Suprapubic skin (tissue), 4 donors: ENCODE measurements around the gene LETM1.

ENCODE experiments used
- EP300 ChIP-seq: sonication (generic); formaldehyde crosslinking; IDR thresholded peaks from one replicate; pipeline ENCODE4 v1.6.1; 2017; ENCODE audit warnings: antibody characterized with exemption
- POLR2A ChIP-seq, 2 donors: fragments of 450-650 bp; IDR thresholded peaks; one replicate each; pipeline ENCODE4 v1.6.1; 2017; ENCODE audit warnings: antibody characterized with exemption in 2 of 2, mild to moderate bottlenecking in 2 of 2, moderate library complexity in 2 of 2
- POLR2AphosphoS5 ChIP-seq, 3 donors: sonication (generic); formaldehyde crosslinking; IDR thresholded peaks; one replicate each; pipeline ENCODE4 v1.6.1; 2017; ENCODE audit warnings: antibody characterized with exemption in 3 of 3
- TF ChIP-seq, protein P1 (sequence below), 2 donors: fragments of 200-600 bp in 1 of 2; fragments of 450-650 bp in 1 of 2; sonication (generic) in 1 of 2; IDR thresholded peaks; one replicate each; pipeline ENCODE4 v1.5.1; 2016 to 2019; ENCODE audit warnings: antibody characterized with exemption in 2 of 2, mild to moderate bottlenecking in 1 of 2, moderate library complexity in 1 of 2

DNA sequence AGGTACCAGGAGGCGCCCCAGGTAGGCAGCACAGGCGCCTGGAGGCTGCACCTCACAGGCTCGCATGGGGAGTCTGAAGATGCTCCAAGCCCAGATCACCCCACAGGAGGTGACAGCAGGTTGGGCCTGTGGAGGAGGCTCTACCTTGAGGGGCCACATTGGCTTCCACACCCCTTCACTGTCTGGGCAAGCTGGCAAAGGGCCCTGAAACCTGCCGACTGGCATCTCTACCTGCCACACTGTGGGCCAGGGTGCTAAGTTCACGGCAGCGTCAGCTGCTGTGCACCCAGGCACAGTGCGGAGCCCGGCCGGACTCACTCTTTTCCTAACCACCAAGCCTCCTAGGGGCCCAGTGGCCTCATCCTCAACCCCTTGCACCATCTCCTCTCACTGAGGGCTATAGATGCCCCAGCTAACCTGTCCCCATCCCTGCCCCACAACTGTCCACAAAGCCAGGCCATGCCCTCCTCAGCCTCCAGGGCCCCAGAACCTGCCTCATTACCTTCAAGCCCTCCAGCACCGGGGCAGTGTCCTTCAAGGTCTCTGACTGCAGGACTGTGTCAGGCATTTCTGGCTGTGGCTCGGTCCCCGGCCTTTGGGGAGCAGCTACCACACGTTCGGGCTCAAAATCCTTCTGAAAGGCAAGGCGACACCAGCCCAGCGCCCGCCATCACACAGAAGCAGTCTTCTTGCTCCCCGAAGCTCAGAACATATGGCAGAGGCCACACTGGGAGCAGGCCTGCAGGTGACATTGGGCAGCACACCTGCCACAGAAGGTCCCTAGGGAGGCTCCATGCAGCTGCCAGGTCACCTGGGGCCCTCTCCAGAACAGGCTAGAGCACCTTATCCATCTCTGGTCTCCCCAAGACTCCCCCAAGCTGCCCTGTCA lies 34.0 kb downstream of the LETM1 start:
- TF ChIP-seq, protein P1, sequence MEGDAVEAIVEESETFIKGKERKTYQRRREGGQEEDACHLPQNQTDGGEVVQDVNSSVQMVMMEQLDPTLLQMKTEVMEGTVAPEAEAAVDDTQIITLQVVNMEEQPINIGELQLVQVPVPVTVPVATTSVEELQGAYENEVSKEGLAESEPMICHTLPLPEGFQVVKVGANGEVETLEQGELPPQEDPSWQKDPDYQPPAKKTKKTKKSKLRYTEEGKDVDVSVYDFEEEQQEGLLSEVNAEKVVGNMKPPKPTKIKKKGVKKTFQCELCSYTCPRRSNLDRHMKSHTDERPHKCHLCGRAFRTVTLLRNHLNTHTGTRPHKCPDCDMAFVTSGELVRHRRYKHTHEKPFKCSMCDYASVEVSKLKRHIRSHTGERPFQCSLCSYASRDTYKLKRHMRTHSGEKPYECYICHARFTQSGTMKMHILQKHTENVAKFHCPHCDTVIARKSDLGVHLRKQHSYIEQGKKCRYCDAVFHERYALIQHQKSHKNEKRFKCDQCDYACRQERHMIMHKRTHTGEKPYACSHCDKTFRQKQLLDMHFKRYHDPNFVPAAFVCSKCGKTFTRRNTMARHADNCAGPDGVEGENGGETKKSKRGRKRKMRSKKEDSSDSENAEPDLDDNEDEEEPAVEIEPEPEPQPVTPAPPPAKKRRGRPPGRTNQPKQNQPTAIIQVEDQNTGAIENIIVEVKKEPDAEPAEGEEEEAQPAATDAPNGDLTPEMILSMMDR (IDR thresholded peaks at IDR 0.05), result no peak
- TF ChIP-seq POLR2A (IDR thresholded peaks at IDR 0.05), result no peak
- TF ChIP-seq POLR2AphosphoS5 (IDR thresholded peaks at IDR 0.05), result no peak
- TF ChIP-seq EP300, result no peak
